GM18502 (cell line): ENCODE measurements around the gene CKS1B.
A peak's percentile ranks its signal among the peaks of the same experiment; 100 is the strongest.

Experiments used
- ATAC-seq: cut with Tn5 transposase; IDR thresholded peaks from one replicate; pipeline ENCODE4 v1.9.1; 2021; ENCODE audit warnings: mild to moderate bottlenecking; ENCODE audit not compliant: unreplicated experiment, poor library complexity

The CKS1B gene

DNA sequence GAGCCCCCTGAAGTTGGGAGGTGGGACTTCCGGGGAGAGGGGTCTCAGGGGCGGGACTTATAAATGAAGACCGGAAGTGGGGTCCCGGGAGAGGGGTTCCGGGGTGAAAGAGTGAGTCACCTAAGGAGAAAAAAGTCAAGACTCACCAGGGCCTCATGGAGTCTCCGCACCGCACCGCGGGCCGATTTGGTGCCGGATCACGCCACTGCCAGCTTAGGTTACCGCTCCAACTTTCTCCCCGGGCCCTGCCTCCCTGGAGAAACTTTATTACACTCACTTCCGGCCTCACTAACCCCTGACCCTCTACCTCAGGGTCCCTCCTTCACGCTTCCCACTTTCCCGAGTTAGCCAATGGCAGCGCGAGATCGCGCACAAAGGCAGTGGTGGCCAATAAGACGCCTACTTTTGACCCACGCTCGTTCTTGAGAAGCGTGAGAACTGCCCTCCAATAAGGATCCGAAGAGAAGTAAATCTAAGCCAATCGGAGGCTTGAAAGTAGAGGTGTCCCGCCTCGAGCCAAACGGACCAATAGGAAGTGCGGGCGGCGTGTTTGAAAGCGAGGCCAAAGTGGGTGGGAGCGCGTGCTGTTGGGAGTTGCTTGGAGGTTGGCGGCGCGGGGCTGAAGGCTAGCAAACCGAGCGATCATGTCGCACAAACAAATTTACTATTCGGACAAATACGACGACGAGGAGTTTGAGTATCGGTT lies at the start of gene CKS1B:
Gene CKS1B, plus strand, starts transcription at position 580 of the 706 bp plus-strand sequence. Its CDS starts 65 bp downstream, at position 645.
- peak; percentile 72 for ATAC-seq

DNA sequence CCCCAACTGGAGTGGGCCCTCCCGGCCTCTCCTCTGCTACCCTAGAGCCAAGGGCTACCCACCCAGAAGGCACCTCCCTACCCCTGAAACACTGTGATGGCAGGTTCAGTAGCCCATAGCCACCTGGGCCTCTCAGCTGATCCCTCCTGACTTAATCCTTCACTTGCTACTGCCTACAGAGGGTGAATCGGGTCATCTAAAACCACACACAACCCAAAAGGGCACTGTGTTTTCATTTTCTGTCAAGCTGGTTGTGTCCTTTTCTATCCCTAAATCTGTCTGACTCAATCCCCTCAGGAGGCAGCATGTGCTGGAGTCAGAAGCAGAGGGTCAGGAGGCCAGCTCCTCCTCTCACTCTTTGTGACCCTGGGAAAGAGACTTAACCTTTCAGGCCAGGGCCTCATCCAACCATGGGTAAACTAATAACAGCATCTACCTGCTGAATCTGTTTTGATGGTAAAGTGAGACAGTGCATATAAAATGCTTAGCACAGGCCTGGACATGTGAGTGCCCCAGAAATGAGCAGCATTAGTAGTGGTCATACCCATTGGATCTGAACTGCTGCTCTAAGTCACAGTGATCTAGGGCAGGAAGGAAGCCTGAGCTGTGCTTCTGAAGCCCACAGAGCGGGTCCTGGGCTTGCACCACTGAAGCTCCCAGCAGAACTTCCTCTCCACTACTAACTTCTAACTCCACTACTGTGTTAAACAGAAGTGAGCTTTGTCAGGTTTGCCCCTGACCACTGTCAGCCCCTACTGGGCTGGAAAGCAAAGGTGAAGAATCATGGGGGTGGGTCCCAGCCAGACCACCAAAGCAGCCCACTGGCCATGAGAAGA lies 48.9 kb upstream of the CKS1B start:
- no peak for ATAC-seq

DNA sequence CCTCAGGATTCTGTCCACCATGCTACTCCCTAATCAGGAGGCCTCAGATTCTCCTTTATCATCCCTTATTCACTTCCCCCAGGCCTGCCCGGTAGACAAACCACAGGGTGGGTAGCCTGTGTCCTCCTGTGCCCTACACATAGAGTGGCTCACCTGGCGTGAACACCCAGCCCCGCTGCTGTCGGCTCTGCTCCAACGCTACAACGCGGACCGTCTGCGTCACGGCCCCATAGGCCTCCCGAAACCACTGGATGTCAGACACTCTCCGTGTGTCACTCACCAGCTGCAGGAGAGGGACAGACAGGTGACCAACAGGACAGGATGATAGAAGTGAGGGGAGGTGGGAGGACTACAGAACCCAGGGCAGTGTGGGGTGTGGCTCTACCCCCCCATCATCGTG lies 48.3 kb upstream of the CKS1B start:
- no peak for ATAC-seq

DNA sequence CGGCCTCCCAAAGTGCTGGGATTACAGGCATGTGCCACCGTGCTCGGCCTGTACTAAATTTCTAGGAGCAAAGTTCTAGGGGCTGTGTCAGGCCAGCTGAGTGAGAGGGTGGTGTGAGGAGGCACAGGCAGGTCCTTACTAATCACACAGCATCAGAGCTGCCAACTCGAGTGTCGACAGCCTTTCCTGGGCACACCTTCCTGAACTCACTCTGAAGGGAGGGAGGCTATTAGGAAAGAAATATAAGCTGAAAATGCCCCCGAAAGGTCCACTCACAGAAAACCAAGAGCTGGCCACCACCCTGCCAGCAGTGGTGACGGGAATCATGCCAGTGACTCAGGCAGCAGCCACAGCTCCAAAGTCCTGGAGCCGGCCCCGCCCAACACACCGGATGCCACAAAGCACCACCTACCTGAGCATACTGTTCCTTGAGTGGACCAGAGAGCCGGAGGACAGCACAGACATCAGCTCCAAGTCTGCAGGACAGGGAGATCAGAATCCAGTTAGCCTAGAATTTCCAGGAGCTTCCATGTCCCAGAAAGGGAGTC lies 42.5 kb upstream of the CKS1B start:
- ATAC-seq: no peak

DNA sequence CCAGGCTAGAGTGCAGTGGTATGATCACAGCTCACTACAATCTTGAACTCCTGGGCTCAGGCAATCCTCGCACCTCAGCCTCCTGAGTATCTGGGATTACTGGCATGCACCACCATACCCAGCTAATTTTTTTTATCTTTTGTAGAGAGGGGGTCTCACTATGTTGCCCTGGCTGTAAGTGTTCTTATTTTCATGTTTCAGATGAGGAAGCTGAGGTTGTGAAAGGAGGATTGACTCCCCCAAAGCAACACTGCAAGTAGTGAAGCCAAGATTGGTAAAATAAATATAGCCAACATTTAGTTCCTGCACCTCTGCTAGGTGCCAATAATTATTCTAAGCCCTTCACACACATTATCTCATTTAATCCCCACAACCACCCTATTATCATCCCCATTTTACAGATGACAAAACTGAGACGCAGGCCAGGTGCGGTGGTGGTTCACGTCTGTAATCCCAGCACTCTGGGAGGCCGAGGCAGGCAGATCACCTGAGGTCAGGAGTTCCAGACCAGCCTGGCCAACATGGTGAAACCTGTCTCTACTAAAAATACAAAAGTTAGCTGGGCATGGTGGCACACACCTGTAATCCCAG lies 40.0 kb upstream of the CKS1B start:
- no peak for ATAC-seq

DNA sequence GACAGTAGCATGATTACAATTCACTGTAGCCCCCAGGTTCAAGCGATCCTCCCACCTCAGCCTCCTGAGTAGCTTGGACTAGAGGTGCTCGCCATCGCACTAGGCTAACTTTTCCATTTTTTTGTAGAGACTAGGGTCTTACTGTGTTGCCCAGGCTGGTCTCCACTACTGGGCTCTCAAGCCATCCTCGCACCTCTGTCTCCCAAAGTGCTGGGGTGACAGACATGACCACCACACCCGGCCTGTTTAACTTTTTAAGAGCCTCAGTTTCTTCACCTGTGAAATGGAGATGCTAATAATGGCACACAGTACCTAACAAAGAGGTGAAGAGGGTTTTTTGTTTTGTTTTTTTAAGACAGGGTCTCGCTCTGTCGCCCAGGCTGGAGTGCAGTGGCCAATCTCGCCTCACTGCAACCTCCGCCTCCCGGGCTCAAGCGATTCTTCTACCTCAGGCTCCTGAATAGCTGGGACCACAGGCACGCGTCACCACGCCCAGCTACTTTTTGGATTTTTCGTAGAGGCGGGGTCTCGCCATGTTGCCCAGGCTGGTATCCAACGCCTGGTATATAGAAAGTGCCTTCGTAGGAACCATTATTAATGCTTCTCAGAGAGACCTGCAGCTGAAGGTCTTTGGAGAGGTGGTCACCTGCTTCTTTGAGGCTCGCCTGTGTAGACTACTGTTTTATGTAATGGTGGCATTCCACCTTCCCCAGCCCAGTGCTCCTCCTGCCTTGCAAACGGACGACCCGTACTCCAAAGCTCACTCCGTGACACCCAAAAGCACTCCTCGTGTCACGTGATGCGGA lies 38.5 kb upstream of the CKS1B start:
- peak; percentile 0 for ATAC-seq

DNA sequence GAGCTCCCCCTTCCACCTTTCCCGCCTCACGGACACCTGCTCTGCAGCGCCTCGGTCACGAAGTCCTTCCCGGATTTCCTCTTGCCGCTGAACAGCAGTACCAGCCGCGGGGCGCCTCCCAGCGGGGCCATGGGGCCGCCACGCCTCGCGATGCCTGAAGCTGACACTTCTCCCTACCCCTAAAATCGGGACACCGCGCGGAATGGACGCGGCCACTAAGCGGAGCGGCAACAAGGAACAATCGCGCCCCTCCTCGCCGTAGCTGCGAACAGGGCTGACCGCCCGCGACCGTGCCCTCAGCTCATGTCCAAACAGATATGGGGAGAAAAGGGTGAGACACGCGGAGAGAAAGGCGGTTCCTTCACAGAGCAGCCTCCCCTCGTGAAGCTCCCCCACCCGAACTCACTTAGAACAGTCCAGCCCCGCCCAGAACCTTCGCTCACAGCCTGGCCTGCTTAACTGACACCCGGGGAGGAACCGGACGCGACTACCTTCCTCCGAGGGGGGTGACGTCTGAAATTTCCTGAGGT lies 37.9 kb upstream of the CKS1B start, which contains the start of gene PMVK:
Gene PMVK, minus strand, starts transcription at position 165 of the 530 bp plus-strand sequence. Its CDS starts 34 bp downstream, at position 131.
- ATAC-seq: peak; percentile 75

DNA sequence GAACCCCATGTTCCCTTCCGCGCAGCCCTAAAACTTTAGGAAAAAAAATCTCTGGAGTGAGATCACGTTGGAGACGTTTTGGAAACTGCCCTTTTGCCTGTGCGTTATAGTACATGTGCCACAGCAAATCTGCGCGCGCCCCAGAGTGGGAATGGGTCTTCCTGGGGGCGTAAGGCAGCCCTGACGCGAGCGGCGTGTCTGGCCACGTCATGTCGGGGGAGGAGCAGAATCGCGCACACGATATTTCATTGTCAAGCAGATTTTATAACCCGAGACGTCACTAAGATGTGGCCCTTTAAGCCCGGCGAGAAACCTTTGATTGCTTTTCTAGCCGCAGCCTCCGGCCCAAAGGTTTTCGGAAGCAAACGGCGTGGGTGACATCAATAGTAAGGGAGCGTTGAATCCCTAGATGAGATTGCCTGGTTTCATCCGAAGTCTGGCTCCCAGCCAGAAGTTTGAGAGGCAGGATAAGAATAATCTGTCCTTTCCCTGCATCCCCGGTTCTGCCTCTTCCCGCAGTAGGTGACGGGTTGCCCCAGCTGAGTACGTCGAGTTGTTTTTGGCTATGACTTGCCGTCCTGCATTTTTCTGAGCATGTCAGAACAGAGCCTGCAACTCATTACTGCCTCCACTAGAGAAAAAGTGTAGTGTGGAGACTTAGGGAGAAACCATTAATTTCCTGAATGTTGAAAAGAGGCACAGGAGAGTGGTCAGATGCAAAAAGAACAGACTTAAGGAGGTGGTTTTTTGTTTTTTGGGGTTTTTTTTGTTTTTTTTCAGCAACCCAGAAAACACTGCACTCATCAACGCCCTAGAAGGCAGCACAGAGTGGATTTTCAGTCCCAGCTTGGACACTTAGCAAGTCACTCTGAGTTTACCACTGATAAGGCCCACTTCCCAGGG lies 37.1 kb upstream of the CKS1B start:
- peak; percentile 62 for ATAC-seq

DNA sequence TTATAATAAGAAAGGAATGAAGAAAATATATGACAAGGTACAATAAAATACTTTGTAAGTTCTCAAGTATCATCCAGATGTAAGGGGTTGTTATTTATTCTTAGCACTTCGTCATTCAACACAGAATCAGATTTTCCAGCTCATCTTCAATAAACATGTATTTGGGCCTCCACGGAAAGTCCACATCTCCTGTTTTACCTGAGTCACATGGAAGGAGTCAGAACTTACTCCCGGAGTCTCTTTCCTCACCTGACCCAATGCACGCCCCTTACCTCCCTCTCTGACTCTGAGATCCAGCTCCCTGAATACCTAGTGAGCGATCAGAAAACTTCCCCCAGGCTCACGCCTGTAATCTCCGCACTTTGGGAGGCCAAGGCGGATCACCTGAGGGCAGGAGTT lies 36.5 kb upstream of the CKS1B start:
- no peak for ATAC-seq

DNA sequence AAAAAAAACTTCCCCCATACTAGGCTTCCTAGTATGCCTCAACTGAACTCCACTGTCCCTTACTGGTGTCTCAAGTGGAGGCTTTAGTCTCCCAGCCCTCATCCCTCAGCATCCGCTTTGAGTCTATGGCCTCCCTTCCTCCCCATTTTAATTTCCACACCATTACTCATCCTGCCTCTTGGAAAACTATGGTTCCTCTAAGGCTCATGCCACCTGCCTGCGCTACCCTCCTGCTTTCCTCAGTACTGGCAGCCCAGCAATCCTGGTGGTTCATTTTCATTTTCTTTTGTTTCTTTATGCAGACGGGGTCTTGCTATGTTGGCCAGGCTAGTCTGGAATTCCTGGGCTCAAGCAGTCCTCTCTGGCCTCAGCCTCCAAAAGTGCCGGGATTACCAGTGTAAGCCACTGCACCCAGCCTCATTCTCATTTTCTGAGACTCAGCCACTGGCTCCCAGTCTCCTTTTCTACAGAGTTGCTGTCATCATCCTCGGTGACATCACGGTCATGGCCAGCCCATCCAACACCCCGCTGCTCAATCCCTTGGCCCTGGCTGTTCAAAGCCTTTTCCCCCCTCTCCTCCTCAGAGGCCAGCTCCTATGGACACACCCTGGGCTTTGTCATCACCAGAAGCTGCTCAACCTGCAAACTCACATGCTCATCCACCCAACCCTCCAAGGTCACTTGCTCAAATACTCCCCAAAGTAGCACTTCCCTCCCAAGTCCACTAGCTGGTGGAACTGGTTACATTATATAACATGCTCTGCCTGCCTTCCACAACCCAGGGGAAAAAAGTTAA lies 35.7 kb upstream of the CKS1B start:
- ATAC-seq: no peak

DNA sequence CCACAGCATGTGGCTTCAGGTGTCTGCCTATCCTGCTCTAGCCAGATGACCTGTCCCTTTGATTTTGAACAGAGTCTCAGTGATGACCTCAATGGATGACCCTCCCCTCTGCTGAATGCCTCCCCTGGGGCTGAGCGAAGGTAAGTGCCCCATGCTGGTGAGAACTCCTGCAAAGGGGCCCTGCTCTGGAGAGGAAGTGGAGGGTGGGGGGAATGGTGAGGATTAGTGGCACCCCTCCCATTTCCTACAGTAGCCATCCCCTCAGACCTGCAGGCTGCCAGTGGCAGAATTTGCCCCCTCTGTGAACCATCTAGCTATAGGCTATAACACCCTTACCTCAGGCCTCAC lies 34.3 kb upstream of the CKS1B start:
- ATAC-seq: no peak

DNA sequence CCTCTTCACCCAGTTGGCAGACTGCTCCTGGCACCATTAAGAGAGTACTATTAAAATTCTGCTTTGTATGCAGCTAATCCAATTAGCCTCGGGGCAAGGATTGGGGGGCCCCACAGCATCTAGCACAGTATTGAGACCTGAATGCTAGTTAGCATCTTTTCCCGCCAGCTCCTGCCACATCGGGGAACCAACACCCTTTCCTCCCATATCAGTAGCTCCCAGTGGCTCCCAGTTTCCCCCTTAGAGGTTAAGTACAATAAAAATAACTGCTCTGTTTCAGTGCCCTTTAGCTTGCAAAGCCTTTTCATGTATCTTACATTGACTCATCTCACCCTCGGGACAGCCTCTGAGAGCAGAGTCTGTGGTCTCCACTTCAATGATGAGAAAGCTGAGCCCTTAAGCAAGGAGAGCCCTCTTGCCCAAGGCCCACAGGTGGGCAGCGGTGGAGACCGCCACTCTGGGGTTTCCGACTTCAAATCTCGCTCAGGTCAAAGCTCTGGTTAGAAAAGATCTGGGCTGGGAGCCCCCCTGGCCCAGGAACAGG lies 33.8 kb upstream of the CKS1B start:
- no peak for ATAC-seq

DNA sequence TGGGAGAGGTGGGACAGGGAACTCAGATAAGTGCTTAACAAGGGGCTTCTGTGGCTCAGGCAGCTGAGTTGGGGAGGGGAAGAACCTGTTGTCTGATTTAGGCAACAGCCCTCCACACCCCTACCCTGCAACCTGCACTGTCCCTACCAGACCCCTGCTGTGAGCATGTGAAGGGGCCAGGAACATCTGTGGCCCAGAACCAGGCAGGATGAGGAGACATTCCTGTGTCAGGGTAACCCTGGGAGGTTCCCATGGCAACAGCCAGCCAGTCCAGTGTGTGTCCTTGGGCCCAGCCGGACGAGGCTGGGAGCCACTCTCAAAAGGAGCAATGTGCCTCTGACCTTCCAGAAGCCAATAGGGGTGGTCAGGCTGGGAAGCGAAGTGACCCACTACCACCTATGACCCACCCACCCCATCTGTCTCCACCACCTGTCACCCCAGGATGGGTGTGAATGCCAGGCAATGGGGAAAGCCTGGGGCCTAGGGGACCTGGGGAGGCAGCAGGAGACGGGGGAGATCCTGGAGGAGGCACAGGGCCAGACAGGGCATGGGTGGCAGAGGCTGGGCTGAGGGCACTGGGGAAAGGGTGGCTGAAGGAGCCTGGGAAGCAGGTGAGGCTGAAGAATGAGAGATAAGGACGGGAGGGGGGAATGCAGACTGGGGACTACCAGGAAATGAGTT lies 33.0 kb upstream of the CKS1B start:
- ATAC-seq: no peak

DNA sequence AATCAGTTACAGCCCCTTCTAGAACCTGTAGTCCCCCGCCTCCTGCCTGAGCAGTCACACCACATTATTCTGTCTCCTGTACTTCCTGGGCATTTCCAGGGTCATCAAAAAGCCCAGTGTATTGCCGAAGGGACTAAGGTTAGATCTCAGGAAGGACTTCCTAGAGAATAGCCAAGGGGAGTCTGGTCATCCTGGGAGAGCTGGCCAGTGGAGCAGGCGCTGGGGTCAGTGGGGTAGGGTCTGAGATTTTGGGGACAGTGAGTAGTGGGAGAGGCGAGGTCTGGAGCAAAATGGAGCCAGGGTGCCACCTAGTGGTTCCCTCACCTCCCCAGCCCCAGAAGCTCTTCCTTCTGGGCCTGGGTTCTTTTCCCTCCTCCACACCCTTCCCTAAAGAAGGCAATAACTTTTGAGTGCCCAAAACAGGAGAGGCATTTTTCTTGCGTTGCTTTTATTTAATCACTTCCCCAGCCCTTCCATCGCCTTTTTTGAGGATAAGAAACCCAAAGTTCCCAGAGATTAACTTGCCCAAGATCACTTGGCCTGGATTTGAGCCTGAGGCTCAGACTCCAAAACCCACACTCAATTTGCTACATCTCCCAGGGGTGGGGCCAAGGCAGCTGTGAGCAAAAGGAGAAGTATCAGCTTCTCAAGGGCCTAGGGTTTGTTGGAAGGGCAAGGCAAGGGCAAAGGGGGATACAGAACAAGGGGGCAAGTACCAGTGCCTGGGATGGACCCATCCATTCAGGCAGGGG lies 30.7 kb upstream of the CKS1B start:
- no peak for ATAC-seq

DNA sequence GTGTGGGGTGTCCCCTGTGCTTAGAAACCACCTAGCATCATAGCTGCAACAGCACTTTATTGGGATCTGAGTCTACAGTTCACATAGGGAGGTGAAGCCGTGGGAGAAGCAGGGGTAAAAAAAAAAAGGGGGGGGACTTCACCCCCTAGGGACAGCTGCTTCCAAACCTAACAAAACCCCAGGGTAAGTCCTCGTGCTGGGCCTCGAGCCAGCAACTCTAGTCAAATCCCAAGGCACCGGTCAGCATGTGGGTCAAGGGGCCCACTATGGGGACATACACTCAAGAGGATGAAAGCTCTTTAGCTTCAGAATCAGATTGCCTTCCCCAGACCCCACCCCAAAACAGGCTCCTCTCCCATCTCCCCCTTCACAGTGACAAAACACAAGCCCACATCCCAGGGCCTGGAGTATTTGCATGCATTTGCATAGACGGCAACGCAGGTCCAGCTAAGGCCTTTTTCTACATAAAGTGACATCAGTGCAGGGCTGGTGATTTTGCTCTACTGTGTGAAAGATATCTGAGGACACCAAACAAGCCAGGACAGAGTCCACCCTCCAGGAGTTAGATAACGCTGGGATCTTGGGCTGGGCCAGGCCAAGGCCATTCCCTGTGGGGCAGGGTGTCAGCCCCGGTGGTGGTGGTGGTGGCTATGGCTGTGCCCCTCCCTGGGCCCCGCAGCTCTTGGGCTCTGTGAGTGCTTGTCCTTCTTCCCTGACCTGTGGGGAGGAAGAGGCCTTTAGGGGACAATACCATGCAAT lies 29.9 kb upstream of the CKS1B start:
- ATAC-seq: no peak
